DMS153 treated with DMSO at 0.1 percent for 48 hours (cell line): Measurements from ENCODE around the gene POTEG.
"Not testable (repeated sequence)": the region's sequence is repeated elsewhere in the genome, so short reads cannot be mapped to it uniquely, and the experiment has no call there.

Experiments used
- DNase-seq: peaks from one replicate; lab custom pipeline; 2025; ENCODE audit not compliant: unreplicated experiment; lab: John Stamatoyannopoulos, UW

POTEG gene

GRCh38 chr14:19374451-19374903 is 59.7 kb downstream of the POTEG start:
- not testable (repeated sequence) for DNase-seq

GRCh38 chr14:19372813-19373500 is 61.2 kb downstream of the POTEG start:
- DNase-seq, result not testable (repeated sequence)

- DNase-seq, result not testable (repeated sequence)
Measured at GRCh38 chr14:19371767-19372166, 62.4 kb downstream of the POTEG start.

GRCh38 chr14:19362803-19363202 is 71.3 kb downstream of the POTEG start:
- not testable (repeated sequence) for DNase-seq

- not testable (repeated sequence) for DNase-seq
Measured at GRCh38 chr14:19362323-19362722, 71.8 kb downstream of the POTEG start.

- not testable (repeated sequence) for DNase-seq
Measured at GRCh38 chr14:19361636-19362253, 72.4 kb downstream of the POTEG start.

- not testable (repeated sequence) for DNase-seq
Measured at GRCh38 chr14:19360937-19361635, 73.1 kb downstream of the POTEG start.
